LNCaP clone FGC (cell line): ENCODE data around the gene CETN3.
"Not testable (repeated sequence)": the region's sequence is repeated elsewhere in the genome, so short reads cannot be mapped to it uniquely, and the experiment has no call there.

Experiments
- DNase-seq: peaks from one replicate; pipeline ENCODE4 v3.0.0-alpha.2; 2011; ENCODE audit warnings: low read depth
- H3K4me3 ChIP-seq: 2 replicates; pipeline ENCODE4 v1.5.1; 2011; ENCODE audit warnings: mild to moderate bottlenecking, low read depth, low read length, control low read depth
- TF ChIP-seq, protein P1 (sequence below): IDR thresholded peaks from 2 replicates; pipeline ENCODE4 v1.5.1; 2012; ENCODE audit warnings: mild to moderate bottlenecking; ENCODE audit not compliant: control insufficient read depth, insufficient read depth; ENCODE audit errors: extremely low read depth

Gene CETN3

GRCh38 chr5:90353254-90353653, 56.3 kb downstream of the CETN3 start:
- TF ChIP-seq, protein P1, sequence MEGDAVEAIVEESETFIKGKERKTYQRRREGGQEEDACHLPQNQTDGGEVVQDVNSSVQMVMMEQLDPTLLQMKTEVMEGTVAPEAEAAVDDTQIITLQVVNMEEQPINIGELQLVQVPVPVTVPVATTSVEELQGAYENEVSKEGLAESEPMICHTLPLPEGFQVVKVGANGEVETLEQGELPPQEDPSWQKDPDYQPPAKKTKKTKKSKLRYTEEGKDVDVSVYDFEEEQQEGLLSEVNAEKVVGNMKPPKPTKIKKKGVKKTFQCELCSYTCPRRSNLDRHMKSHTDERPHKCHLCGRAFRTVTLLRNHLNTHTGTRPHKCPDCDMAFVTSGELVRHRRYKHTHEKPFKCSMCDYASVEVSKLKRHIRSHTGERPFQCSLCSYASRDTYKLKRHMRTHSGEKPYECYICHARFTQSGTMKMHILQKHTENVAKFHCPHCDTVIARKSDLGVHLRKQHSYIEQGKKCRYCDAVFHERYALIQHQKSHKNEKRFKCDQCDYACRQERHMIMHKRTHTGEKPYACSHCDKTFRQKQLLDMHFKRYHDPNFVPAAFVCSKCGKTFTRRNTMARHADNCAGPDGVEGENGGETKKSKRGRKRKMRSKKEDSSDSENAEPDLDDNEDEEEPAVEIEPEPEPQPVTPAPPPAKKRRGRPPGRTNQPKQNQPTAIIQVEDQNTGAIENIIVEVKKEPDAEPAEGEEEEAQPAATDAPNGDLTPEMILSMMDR, result no peak
- no peak for DNase-seq
- H3K4me3 ChIP-seq, result no peak overlapping the region

DNA sequence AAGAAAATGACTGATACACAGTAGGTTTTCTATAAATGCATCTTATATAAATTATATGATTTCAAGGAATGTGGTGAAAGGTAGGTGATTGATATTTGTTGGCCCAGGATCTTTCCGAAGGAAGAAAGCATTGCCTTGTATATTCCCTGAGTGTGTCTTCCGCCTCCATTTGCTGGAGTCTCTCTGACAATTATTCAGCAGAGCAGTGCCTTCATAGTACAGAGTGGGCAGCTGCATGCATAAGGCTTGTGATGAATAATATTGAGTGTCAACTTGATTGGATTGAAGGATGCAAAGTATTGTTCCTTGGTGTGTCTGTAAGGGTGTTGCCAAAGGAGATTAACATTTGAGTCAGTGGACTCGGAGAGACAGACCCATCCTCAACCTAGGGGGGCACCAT, 58.5 kb downstream of the CETN3 start:
- no peak overlapping the region for H3K4me3 ChIP-seq
- TF ChIP-seq, protein P1, result no peak
- no peak for DNase-seq

- TF ChIP-seq, protein P1, result no peak
- DNase-seq, result no peak
- no peak overlapping the region for H3K4me3 ChIP-seq
These were observed 62.1 kb downstream of the CETN3 start for GRCh38 chr5:90347462-90347861.

DNA sequence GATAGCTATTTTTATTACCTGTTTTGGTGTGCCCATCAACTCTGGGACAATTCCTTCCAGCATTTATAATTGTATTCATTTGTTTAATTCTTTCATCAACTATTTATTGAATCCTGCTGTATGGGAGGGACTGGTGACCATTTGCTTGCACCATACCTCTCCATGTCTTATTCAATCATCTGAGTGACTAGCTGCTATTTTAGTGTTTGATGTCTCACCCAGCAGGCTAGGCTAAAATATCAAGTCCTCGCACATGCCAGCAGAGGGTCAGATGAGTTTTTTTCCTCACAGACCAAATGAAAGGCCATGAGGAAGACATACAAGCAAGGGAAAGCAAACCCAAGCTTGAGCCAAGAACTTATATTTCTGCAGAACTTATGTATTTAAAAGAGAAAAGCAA, 63.9 kb downstream of the CETN3 start:
- no peak for DNase-seq
- TF ChIP-seq, protein P1, result no peak
- H3K4me3 ChIP-seq, result no peak overlapping the region

DNA sequence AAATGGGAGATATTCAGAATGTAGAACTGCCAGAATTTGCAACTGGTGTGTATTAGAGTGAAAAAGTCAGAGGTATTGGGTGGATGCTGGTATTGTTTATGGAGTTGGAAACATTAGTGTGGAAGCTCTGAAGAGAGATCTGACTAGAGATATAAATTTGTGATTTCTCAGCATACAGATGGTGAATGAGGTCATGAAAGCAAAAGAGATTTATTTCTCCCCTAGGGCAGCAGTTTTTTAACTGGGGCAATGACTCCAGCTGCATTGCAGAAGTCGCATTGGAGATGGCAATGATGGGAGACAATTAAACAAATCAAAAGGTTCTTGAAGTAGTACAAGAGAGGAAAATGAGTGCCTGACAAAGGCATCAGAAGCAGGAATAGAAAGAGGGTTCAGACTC, 64.9 kb downstream of the CETN3 start:
- no peak overlapping the region for H3K4me3 ChIP-seq
- TF ChIP-seq, protein P1, result no peak
- no peak for DNase-seq

- not testable (repeated sequence) for H3K4me3 ChIP-seq, DNase-seq
These were observed 65.8 kb downstream of the CETN3 start for GRCh38 chr5:90343731-90344130.

DNA sequence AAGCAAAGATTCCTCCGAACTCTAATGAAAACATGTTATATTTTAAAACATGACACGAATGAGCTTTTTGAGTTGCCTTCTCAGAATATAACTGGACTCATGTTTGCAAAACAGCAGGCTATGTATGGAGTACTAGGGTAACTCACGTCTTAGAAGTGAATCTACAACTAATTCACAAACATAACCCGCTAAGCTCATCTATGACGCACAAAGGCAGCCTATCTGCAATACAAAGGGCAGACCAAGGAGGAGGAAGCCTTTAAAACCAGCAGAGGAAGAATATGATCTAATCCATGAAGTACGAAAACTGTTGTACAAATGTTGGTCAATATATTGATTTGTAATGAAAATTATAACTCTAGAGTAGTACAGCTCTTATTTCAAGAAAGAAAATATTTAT, 67.0 kb downstream of the CETN3 start:
- no peak for DNase-seq
- TF ChIP-seq, protein P1, result no peak
- no peak overlapping the region for H3K4me3 ChIP-seq
